PC-9 (cell line): ENCODE measurements around the gene MCEMP1.

ENCODE experiments used
- CTCF ChIP-seq: fragments of 200-600 bp; sonication (generic); conservative IDR thresholded peaks from 2 replicates; pipeline ENCODE4 v1.6.1; 2017; ENCODE audit warnings: mixed run types, antibody characterized with exemption, mild to moderate bottlenecking, moderate library complexity
- EZH2 ChIP-seq: fragments of 200-600 bp; sonication (generic); IDR thresholded peaks from 2 replicates; pipeline ENCODE4 v1.8.0; 2017; ENCODE audit warnings: antibody characterized with exemption, low read depth

DNA sequence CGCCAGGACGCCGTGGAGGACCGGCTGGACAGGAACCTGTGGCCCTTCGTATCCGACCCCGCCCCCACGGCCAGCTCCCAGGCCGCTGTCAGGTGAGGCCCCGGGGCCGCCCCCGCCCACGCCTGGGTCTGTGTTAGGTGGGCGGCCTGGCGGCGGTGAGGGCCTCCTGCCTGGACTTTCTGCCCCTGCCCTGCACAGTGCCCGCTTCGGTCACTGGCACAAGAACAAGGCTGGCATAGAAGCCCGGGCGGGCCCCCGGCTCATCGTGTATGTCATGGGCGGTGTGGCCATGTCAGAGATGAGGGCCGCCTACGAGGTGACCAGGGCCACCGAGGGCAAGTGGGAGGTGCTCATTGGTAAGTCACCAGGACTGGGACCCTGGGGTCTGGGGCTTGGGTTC, 29.7 kb upstream of the MCEMP1 start:
- no peak for TF ChIP-seq CTCF
- no peak for TF ChIP-seq EZH2
